ENCODE data around the gene BTBD8.

The BTBD8 gene

DNA sequence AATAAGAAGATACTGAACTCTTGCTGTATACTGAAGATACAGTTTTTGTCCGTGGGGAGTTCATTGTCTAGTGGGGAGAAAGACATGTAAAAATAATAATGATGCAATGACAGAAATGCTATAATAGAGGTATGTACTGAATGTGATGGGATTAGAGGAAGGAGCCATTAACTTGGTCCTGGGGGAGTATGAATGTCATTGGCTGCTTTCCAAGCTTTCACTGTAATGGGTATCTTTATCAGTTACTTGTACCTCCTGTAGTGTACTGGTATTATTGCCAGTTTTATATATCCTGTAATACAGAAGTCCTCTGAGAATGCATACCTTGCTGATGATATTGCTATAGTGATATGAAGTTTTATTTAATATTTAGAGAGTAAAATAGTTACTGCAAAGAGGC, 7.4 kb downstream of the BTBD8 start:
- Histone ChIP-seq H3K4me3 (ENCODE audit: low read length) (no peak overlapping the region), H3K4me2 (ENCODE audit: low read length) (no peak overlapping the region), H3K27me3 (ENCODE audit: control insufficient read depth, low read length) (no peaks in the 10 kb centered on the region), H3K4me1 (ENCODE audit: control insufficient read depth, low read length) (no peaks in the 10 kb centered on the region), H3K79me2 (ENCODE audit: control insufficient read depth, low read length) (no peaks in the 10 kb centered on the region), H3K36me3 (ENCODE audit: control insufficient read depth, low read length) (no peaks in the 10 kb centered on the region), H3K27ac (ENCODE audit: low read depth, low read length) (no peak overlapping the region), H3K9me3 (ENCODE audit: control insufficient read depth, insufficient read depth, low read length) (peaks cover 11% of the 10 kb centered on the region; the same call in 1 of the 2 replicates), H3K9me2 (replicated peaks; ENCODE audit: control insufficient read depth, low read length) (no peaks in the 10 kb centered on the region), H3F3A (ENCODE audit: control insufficient read depth, insufficient read depth) (no peaks in the 10 kb centered on the region), H4K20me1 (ENCODE audit: control insufficient read depth, insufficient read depth, low read depth, low read length) (no peaks in the 10 kb centered on the region)
- TF ChIP-seq CTCF (IDR thresholded peaks at IDR 0.05; ENCODE audit: low read depth, low read length, poor library complexity, severe bottlenecking), result no peak
- no peak for TF ChIP-seq EZH2phosphoT487 (IDR thresholded peaks at IDR 0.05; ENCODE audit: borderline replicate concordance, low read length)

DNA sequence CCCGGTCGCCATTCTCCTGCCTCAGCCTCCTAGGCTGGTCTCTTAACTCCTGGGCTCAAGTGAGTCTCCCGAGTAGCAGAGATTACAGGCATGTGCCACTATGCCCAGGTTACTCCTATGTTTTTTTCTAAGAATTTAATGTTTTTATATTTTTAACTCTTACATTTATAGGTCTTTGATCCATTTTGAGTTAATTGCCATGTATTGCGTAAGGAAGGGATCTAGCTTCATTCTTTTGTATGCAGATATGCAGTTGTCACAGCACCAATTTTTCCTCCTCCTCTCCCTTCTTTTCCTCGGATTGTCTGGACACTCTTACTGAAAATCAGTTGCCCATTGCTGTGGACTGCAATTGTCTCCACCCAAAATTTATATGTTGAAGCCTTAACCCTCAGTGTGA, 11.5 kb downstream of the BTBD8 start:
- H4K20me1 ChIP-seq (ENCODE audit: control insufficient read depth, insufficient read depth, low read depth, low read length), result no peaks in the 10 kb centered on the region
- H3K27ac ChIP-seq (ENCODE audit: low read depth, low read length), result no peak overlapping the region
- no peaks in the 10 kb centered on the region for H3K9me3 ChIP-seq (ENCODE audit: control insufficient read depth, insufficient read depth, low read length)
- H3K36me3 ChIP-seq (ENCODE audit: control insufficient read depth, low read length), result no peaks in the 10 kb centered on the region
- no peak overlapping the region for H3K4me2 ChIP-seq (ENCODE audit: low read length)
- no peaks in the 10 kb centered on the region for H3K9me2 ChIP-seq (replicated peaks; ENCODE audit: control insufficient read depth, low read length)
- H3K27me3 ChIP-seq (ENCODE audit: control insufficient read depth, low read length), result no peaks in the 10 kb centered on the region
- no peak for TF ChIP-seq CTCF (IDR thresholded peaks at IDR 0.05; ENCODE audit: low read depth, low read length, poor library complexity, severe bottlenecking)
- no peak for TF ChIP-seq EZH2phosphoT487 (IDR thresholded peaks at IDR 0.05; ENCODE audit: borderline replicate concordance, low read length)
- H3F3A ChIP-seq (ENCODE audit: control insufficient read depth, insufficient read depth), result no peaks in the 10 kb centered on the region
- no peaks in the 10 kb centered on the region for H3K79me2 ChIP-seq (ENCODE audit: control insufficient read depth, low read length)
- H3K4me3 ChIP-seq (ENCODE audit: low read length), result no peak overlapping the region
- no peaks in the 10 kb centered on the region for H3K4me1 ChIP-seq (ENCODE audit: control insufficient read depth, low read length)

DNA sequence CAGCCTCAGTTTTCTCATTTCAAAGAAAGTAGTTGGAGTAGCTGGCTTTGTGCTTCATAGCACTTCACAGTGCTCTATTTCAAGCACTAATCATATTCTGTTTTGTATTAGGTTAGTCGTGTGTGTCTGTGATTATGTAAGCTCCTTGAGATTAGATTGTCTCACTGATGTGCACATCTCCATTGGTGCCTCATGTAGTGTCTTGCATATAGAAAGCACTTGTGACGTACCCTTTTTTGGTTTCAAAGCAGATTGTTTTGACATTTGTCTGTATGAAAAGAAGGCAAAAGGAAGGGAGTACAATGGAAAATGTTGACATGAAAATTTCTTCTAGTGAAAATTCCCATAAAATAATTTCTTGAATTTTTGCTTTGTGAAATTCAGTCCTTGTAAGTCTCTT, 13.9 kb downstream of the BTBD8 start:
- H3K27ac ChIP-seq (ENCODE audit: low read depth, low read length), result no peak overlapping the region
- TF ChIP-seq EZH2phosphoT487 (IDR thresholded peaks at IDR 0.05; ENCODE audit: borderline replicate concordance, low read length), result no peak
- TF ChIP-seq CTCF (IDR thresholded peaks at IDR 0.05; ENCODE audit: low read depth, low read length, poor library complexity, severe bottlenecking), result no peak
- H3K36me3 ChIP-seq (ENCODE audit: control insufficient read depth, low read length), result no peaks in the 10 kb centered on the region
- no peaks in the 10 kb centered on the region for H3K9me3 ChIP-seq (ENCODE audit: control insufficient read depth, insufficient read depth, low read length)
- H3K4me2 ChIP-seq (ENCODE audit: low read length), result no peak overlapping the region
- no peaks in the 10 kb centered on the region for H3K9me2 ChIP-seq (replicated peaks; ENCODE audit: control insufficient read depth, low read length)
- no peaks in the 10 kb centered on the region for H4K20me1 ChIP-seq (ENCODE audit: control insufficient read depth, insufficient read depth, low read depth, low read length)
- H3K4me1 ChIP-seq (ENCODE audit: control insufficient read depth, low read length), result no peaks in the 10 kb centered on the region
- H3K4me3 ChIP-seq (ENCODE audit: low read length), result no peak overlapping the region
- H3F3A ChIP-seq (ENCODE audit: control insufficient read depth, insufficient read depth), result no peaks in the 10 kb centered on the region
- no peaks in the 10 kb centered on the region for H3K27me3 ChIP-seq (ENCODE audit: control insufficient read depth, low read length)
- no peaks in the 10 kb centered on the region for H3K79me2 ChIP-seq (ENCODE audit: control insufficient read depth, low read length)

- no peaks in the 10 kb centered on the region for H3K36me3 ChIP-seq (ENCODE audit: control insufficient read depth, low read length)
- no peaks in the 10 kb centered on the region for H3K9me3 ChIP-seq (ENCODE audit: control insufficient read depth, insufficient read depth, low read length)
- no peaks in the 10 kb centered on the region for H4K20me1 ChIP-seq (ENCODE audit: control insufficient read depth, insufficient read depth, low read depth, low read length)
- H3K27ac ChIP-seq (ENCODE audit: low read depth, low read length), result no peak overlapping the region
- no peaks in the 10 kb centered on the region for H3K9me2 ChIP-seq (replicated peaks; ENCODE audit: control insufficient read depth, low read length)
- no peak overlapping the region for H3K4me3 ChIP-seq (ENCODE audit: low read length)
- no peaks in the 10 kb centered on the region for H3K79me2 ChIP-seq (ENCODE audit: control insufficient read depth, low read length)
- H3K4me2 ChIP-seq (ENCODE audit: low read length), result no peak overlapping the region
- TF ChIP-seq EZH2phosphoT487 (IDR thresholded peaks at IDR 0.05; ENCODE audit: borderline replicate concordance, low read length), result no peak
- no peak for TF ChIP-seq CTCF (IDR thresholded peaks at IDR 0.05; ENCODE audit: low read depth, low read length, poor library complexity, severe bottlenecking)
- H3F3A ChIP-seq (ENCODE audit: control insufficient read depth, insufficient read depth), result no peaks in the 10 kb centered on the region
- no peaks in the 10 kb centered on the region for H3K4me1 ChIP-seq (ENCODE audit: control insufficient read depth, low read length)
- H3K27me3 ChIP-seq (ENCODE audit: control insufficient read depth, low read length), result no peaks in the 10 kb centered on the region
Measured at GRCh38 chr1:92094595-92094994, 14.4 kb downstream of the BTBD8 start.

Data from DOHH2 (cell line).